Spleen (tissue), 11 donors: ENCODE data around the gene CHCHD3. TPM values are rescaled to one million over a fixed set of nuclear protein-coding genes. Genes with fewer than 3 reads are reported as not detected.

Experiments used
- DNase-seq: peaks from one replicate; pipeline ENCODE4 v3.0.0-alpha.2; 2020
- H3K27ac ChIP-seq, 8 donors: fragments of 200-600 bp; sonication (generic) in 7 of 8; 1 replicate in 4 of 8; 2 replicates in 4 of 8; pipeline versions ENCODE4 v1.5.0 to v1.8.0; 2016 to 2021; ENCODE audit warnings: inconsistent platforms in 4 of 8, mild to moderate bottlenecking in 4 of 8, moderate library complexity in 1 of 8
- H3K27me3 ChIP-seq, 7 donors: fragments of 200-600 bp; sonication (generic) in 6 of 7; replicated peaks in 1 of 7; 1 replicate in 4 of 7; 2 replicates in 3 of 7; pipeline versions ENCODE4 v1.5.0 to v1.8.0; 2016 to 2021; ENCODE audit warnings: inconsistent platforms in 3 of 7, mild to moderate bottlenecking in 1 of 7
- H3K36me3 ChIP-seq, 6 donors: fragments of 200-600 bp; sonication (generic) in 5 of 6; 1 replicate in 4 of 6; 2 replicates in 2 of 6; pipeline versions ENCODE4 v1.5.0 to v1.8.0; 2016 to 2021; ENCODE audit warnings: inconsistent platforms in 2 of 6
- H3K4me1 ChIP-seq, 6 donors: fragments of 200-600 bp; sonication (generic) in 5 of 6; 1 replicate in 3 of 6; 2 replicates in 3 of 6; pipeline versions ENCODE4 v1.5.0 to v1.8.0; 2016 to 2021; ENCODE audit warnings: inconsistent platforms in 3 of 6
- H3K4me3 ChIP-seq, 8 donors: fragments of 200-600 bp; sonication (generic) in 7 of 8; 1 replicate in 4 of 8; 2 replicates in 4 of 8; pipeline versions ENCODE4 v1.5.0 to v1.8.0; 2016 to 2021; ENCODE audit warnings: inconsistent platforms in 4 of 8, mild to moderate bottlenecking in 4 of 8, moderate library complexity in 2 of 8
- H3K9me3 ChIP-seq, 8 donors: fragments of 200-600 bp; sonication (generic) in 7 of 8; 1 replicate in 4 of 8; 2 replicates in 4 of 8; pipeline versions ENCODE4 v1.5.0 to v1.8.0; 2016 to 2021; ENCODE audit warnings: inconsistent platforms in 4 of 8
- CTCF ChIP-seq, 11 experiments: fragments of 200-600 bp in 7 of 11; fragments of 450-650 bp in 4 of 11; sonication (generic) in 4 of 11; IDR thresholded peaks in 8 of 11; conservative IDR thresholded peaks in 3 of 11; 1 replicate in 7 of 11; 2 replicates in 4 of 11; pipeline versions ENCODE4 v1.4.0 to v1.8.0; 2016 to 2021; ENCODE audit warnings: antibody characterized with exemption in 11 of 11, inconsistent platforms in 4 of 11, mild to moderate bottlenecking in 1 of 11
- POLR2A ChIP-seq, 3 donors: fragments of 450-650 bp; IDR thresholded peaks; one replicate each; pipeline ENCODE4 v1.5.1; 2017; ENCODE audit warnings: antibody characterized with exemption in 3 of 3, mild to moderate bottlenecking in 1 of 3
- POLR2AphosphoS5 ChIP-seq, 3 donors: sonication (generic); formaldehyde crosslinking; IDR thresholded peaks; one replicate each; pipeline ENCODE4 v1.5.1; 2017; ENCODE audit warnings: antibody characterized with exemption in 3 of 3
- WGBS, 5 donors: extraction: QIAGEN DNeasy Blood & Tissue Kit in 3 of 5; methylation state at CpG; one replicate each; pipeline versions ENCODE4 v1.1.5 to v1.1.7; 2013 to 2018; 5-methylcytosine and 5-hydroxymethylcytosine counted together
- intact Hi-C: fragments of 100-400 bp; cut with DNase I; formaldehyde crosslinking; loops from one replicate; pipeline ENCODE4 v1.15.0; 2023; ENCODE audit warnings: low total_unique reads
- polyA plus RNA-seq, 3 donors: library from polyadenylated mRNA; stranded (reverse); fragments of 200-250 nt; gene quantifications; one replicate each; pipeline ENCODE4 v1.2.1, GENCODE V29; 2013
- total RNA-seq, 7 donors: library from RNA; depleted of rRNA in 3 of 7; stranded (reverse); fragments of >200 nt in 3 of 7; fragmentation: NEBNext Ultra II Directional in 4 of 7; extraction: Animal tissue kit (Norgen Biotek cat#: 25700) in 4 of 7; gene quantifications; one replicate each; pipeline versions ENCODE4 v1.1.0 to v1.2.1, GENCODE V29; 2016 to 2021
- donor health status: healthy with polysubstance abuse.
- donor health status: DM: no; HTN: no; CAD: no; lungs with moderate emphysema.
- donor health status: DM: no; HTN: no; CAD: no.
- donor health status: Bipolar disorder and iron deficiency.
- donor health status: healthy.
- donor health status: DM: no; HTN: no; CAD: no.
- donor health status: DM: yes; HTN: yes; CAD: no.

Gene CHCHD3
- total and polyA plus RNA-seq, 10 donors, result 18.6 to 60.3 (median 38.8) TPM

DNA sequence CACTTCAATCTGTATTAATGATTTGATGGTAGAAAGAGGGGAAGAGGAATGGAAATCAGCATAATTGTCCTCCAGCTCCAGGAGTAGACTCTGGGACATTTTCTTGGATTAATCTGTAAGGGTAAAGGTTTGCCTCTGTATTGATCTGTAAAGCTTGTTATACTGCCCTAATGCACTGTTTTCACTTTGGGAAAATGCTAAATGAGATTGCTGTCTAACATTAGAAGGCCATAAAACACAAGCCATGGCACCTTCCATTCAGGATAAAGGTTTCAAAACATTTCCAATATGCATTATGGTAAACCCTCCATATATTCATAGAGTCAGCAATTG, 282.8 kb downstream of the CHCHD3 start:
- H3K27ac ChIP-seq, result no peak overlapping the region
- DNase-seq, result no peak
- no peaks in the 10 kb centered on the region for H3K4me1 ChIP-seq
- no peak for TF ChIP-seq POLR2AphosphoS5 (IDR thresholded peaks at IDR 0.05)
- TF ChIP-seq POLR2A (IDR thresholded peaks at IDR 0.05), result no peak
- TF ChIP-seq CTCF (IDR thresholded peaks at IDR 0.05 in 8 of 11, conservative IDR thresholded peaks at IDR 0.05 in 3 of 11), result no peak
- H3K36me3 ChIP-seq, result peaks cover 0 to 24% (median 5%) of the 10 kb centered on the region in 6 donors
- H3K27me3 ChIP-seq, result no peaks in the 10 kb centered on the region
- H3K9me3 ChIP-seq, result no peaks in the 10 kb centered on the region
- intact Hi-C loops, result no loop called here
- H3K4me3 ChIP-seq, result no peak overlapping the region

GRCh38 chr7:132797152-132797551, 284.7 kb downstream of the CHCHD3 start:
- H3K27ac ChIP-seq, result no peak overlapping the region
- no peaks in the 10 kb centered on the region for H3K9me3 ChIP-seq
- no peaks in the 10 kb centered on the region for H3K27me3 ChIP-seq
- TF ChIP-seq POLR2AphosphoS5 (IDR thresholded peaks at IDR 0.05), result no peak
- no peak for TF ChIP-seq CTCF (IDR thresholded peaks at IDR 0.05 in 8 of 11, conservative IDR thresholded peaks at IDR 0.05 in 3 of 11)
- TF ChIP-seq POLR2A (IDR thresholded peaks at IDR 0.05), result no peak
- intact Hi-C loops, result no loop called here
- DNase-seq, result no peak
- WGBS, 5 donors, result 94 to 99% (median 98%) methylated on average over 3 of the region's 3 CpGs
- no peak overlapping the region for H3K4me3 ChIP-seq
- H3K4me1 ChIP-seq, result no peaks in the 10 kb centered on the region
- peaks cover 0 to 43% (median 8%) of the 10 kb centered on the region in 6 donors for H3K36me3 ChIP-seq

GRCh38 chr7:132793474-132793873, 288.4 kb downstream of the CHCHD3 start:
- Histone ChIP-seq H3K9me3 (no peaks in the 10 kb centered on the region), H3K36me3 (peaks cover 0 to 58% (median 12%) of the 10 kb centered on the region in 6 donors), H3K4me3 (no peak overlapping the region), H3K27me3 (no peaks in the 10 kb centered on the region), H3K4me1 (no peaks in the 10 kb centered on the region), H3K27ac (no peak overlapping the region)
- WGBS, 5 donors, result 87 to 96% (median 92%) methylated on average over 3 of the region's 3 CpGs
- intact Hi-C loops, result no loop called here
- DNase-seq, result no peak
- no peak for TF ChIP-seq POLR2AphosphoS5 (IDR thresholded peaks at IDR 0.05)
- no peak for TF ChIP-seq POLR2A (IDR thresholded peaks at IDR 0.05)
- TF ChIP-seq CTCF (IDR thresholded peaks at IDR 0.05 in 8 of 11, conservative IDR thresholded peaks at IDR 0.05 in 3 of 11), result no peak

GRCh38 chr7:132791036-132791435, 290.9 kb downstream of the CHCHD3 start:
- H3K4me1 ChIP-seq, result no peaks in the 10 kb centered on the region
- no peaks in the 10 kb centered on the region for H3K9me3 ChIP-seq
- TF ChIP-seq CTCF (IDR thresholded peaks at IDR 0.05 in 8 of 11, conservative IDR thresholded peaks at IDR 0.05 in 3 of 11) (no peak), POLR2AphosphoS5 (IDR thresholded peaks at IDR 0.05) (no peak), POLR2A (IDR thresholded peaks at IDR 0.05) (no peak)
- H3K36me3 ChIP-seq, result peaks cover 0 to 73% (median 11%) of the 10 kb centered on the region in 6 donors
- no peak overlapping the region for H3K27ac ChIP-seq
- no peak for DNase-seq
- H3K4me3 ChIP-seq, result no peak overlapping the region
- 78 to 87% (median 85%) methylated on average over 1 of the region's 1 CpG for WGBS, 5 donors
- no peaks in the 10 kb centered on the region for H3K27me3 ChIP-seq
- intact Hi-C loops, result no loop called here
